ENCODE results near the gene FAM53B. TPM values are rescaled to one million over a fixed set of nuclear protein-coding genes. Genes with fewer than 3 reads are reported as not detected.
A peak's percentile ranks its signal among the peaks of the same experiment; 100 is the strongest.

FAM53B gene
- total RNA-seq, 2 experiments from 2014 or later: 15.1 to 18.0 TPM

DNA sequence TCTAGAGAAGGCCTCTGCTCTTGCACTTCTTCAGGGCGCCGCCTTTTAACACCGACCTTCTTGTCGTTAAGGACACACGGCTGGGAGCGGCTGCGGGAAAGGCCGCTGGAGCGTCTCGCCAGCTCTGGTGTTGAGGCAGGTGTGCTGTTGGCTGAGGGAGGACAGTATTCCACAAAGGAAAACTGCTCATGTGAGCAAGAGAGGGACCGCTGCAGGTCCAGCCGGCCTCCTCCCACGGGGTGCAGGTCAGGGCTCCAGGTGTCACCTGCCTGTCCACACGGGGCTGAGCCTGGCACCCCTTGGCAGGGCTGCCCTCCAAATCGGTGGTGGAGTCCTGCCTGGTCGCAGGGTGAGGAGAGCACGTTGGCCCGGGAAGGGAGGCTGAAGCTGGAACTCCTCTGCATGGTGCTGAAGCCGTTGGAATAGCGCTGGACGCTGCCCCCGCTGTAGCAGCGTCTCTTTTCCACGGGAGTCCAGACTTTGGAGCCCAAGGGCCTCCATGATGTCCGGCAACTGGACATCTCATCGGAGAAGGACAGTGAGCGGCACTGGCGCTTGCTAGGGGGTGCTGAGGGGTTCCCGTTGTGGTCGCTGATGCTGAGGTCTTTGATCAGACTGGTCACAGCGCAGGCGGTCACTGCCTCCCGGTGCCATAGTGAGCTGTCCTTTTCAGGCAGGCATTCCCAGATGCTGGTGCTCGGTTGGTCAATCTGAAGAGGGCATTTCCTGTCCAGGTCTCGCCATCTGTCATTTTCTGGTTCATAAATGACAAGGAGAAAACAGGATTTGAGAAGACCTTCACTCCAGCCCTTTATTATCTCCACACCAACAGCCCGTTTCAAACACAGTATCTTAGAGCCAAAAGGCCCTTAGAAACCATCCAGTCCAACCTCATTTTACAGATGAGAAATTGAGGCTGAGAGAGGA lies 62.3 kb downstream of the FAM53B start:
- ATAC-seq (no peak), DNase-seq (no peak)
- POLR2A ChIA-PET: interaction anchor here (0.6 to 1.3 kb wide), 3 partner anchors 9 to 97 kb away, joined by 3 to 5 read pairs (median 3); no protein-coding TSS in a partner anchor
- H3K4me3 Mint-ChIP-seq: no peak overlapping the region
- H3K9me3 Mint-ChIP-seq: no peaks in the 10 kb centered on the region
- H3K36me3 Mint-ChIP-seq (ENCODE audit: low read depth): peaks cover 45% of the 10 kb centered on the region
- TF ChIP-seq, protein P1, sequence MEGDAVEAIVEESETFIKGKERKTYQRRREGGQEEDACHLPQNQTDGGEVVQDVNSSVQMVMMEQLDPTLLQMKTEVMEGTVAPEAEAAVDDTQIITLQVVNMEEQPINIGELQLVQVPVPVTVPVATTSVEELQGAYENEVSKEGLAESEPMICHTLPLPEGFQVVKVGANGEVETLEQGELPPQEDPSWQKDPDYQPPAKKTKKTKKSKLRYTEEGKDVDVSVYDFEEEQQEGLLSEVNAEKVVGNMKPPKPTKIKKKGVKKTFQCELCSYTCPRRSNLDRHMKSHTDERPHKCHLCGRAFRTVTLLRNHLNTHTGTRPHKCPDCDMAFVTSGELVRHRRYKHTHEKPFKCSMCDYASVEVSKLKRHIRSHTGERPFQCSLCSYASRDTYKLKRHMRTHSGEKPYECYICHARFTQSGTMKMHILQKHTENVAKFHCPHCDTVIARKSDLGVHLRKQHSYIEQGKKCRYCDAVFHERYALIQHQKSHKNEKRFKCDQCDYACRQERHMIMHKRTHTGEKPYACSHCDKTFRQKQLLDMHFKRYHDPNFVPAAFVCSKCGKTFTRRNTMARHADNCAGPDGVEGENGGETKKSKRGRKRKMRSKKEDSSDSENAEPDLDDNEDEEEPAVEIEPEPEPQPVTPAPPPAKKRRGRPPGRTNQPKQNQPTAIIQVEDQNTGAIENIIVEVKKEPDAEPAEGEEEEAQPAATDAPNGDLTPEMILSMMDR (IDR thresholded peaks at IDR 0.05): no peak
- H3K27ac Mint-ChIP-seq: no peak overlapping the region
- H3K27me3 Mint-ChIP-seq: no peaks in the 10 kb centered on the region
- CTCF ChIA-PET: interaction anchor here (1.4 kb wide), 1 partner anchor 61 kb away, joined by 3 read pairs; no protein-coding TSS in a partner anchor
- peaks cover 68% of the 10 kb centered on the region for H3K4me1 Mint-ChIP-seq (ENCODE audit: low read depth)
- intact Hi-C loops (cut with micrococcal nuclease): no loop called here

DNA sequence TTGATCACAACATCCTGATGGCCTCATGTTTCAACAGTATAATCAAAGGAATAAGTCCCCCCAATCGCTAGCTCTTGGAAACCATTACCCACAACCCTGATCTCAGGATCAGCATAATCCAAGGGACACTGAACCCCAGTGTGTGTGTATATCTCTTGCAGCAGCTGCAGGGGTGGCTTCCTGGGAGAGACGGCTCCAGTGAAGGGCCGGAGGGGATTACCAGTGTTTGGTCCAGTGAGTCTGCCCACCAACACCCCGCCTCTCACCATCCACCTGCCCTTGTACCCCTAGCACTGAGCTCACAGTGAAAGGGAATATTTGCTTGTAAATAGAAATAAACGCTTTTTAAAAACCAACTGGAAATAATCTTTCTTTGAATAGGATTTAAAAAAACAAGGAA lies 63.1 kb downstream of the FAM53B start:
- intact Hi-C loops (cut with micrococcal nuclease): no loop called here
- POLR2A ChIA-PET: interaction anchor here (1.3 kb wide), 1 partner anchor 9 kb away, joined by 5 read pairs; no protein-coding TSS in a partner anchor
- ATAC-seq: no peak
- no peaks in the 10 kb centered on the region for H3K27me3 Mint-ChIP-seq
- H3K4me1 Mint-ChIP-seq (ENCODE audit: low read depth): peaks cover 69% of the 10 kb centered on the region
- no peak for DNase-seq
- TF ChIP-seq, protein P1 (IDR thresholded peaks at IDR 0.05): no peak
- no peak overlapping the region for H3K4me3 Mint-ChIP-seq
- H3K9me3 Mint-ChIP-seq: no peaks in the 10 kb centered on the region
- H3K27ac Mint-ChIP-seq: no peak overlapping the region
- CTCF ChIA-PET: interaction anchor here (1.3 to 2.7 kb wide), 2 partner anchors 8 to 61 kb away, joined by 3 to 14 read pairs; no protein-coding TSS in a partner anchor
- peaks cover 43% of the 10 kb centered on the region for H3K36me3 Mint-ChIP-seq (ENCODE audit: low read depth)

GRCh38 chr10:124680675-124681074 lies 63.5 kb downstream of the FAM53B start:
- H3K4me1 Mint-ChIP-seq (ENCODE audit: low read depth): peaks cover 69% of the 10 kb centered on the region
- ATAC-seq (no peak), DNase-seq (no peak)
- no peaks in the 10 kb centered on the region for H3K27me3 Mint-ChIP-seq
- H3K36me3 Mint-ChIP-seq (ENCODE audit: low read depth): peaks cover 42% of the 10 kb centered on the region
- ChIA-PET POLR2A (interaction anchor here (0.7 to 1.3 kb wide), 3 partner anchors 8 to 31 kb away, joined by 3 to 5 read pairs (median 3); no protein-coding TSS in a partner anchor), CTCF (interaction anchor here (1.3 to 2.7 kb wide), 2 partner anchors 8 to 62 kb away, joined by 3 to 14 read pairs; no protein-coding TSS in a partner anchor)
- no peak overlapping the region for H3K4me3 Mint-ChIP-seq
- no peaks in the 10 kb centered on the region for H3K9me3 Mint-ChIP-seq
- peak overlapping the region; percentile 1 for H3K27ac Mint-ChIP-seq
- intact Hi-C loops (cut with micrococcal nuclease): no loop called here
- TF ChIP-seq, protein P1 (IDR thresholded peaks at IDR 0.05): no peak

DNA sequence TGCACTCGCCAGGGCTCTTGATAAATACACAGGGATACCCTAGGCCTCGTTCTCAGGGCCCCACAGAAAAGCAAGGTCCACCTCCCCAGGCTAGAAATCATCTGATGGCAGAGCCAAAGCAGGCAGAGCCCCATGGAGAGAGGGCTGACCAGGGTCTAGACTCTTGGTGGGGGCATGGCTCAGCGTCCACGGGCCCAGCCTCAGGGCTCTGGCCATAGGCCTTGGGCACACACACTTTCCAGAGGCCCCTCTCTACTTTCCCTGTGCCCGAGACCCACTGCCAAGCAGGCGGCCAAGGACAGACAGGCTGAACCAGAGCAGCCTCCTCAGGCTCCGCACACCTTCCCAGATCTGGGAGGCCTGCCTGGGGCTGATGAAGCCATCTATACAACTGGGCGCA lies 64.8 kb downstream of the FAM53B start:
- H3K27ac Mint-ChIP-seq: no peak overlapping the region
- peaks cover 43% of the 10 kb centered on the region for H3K36me3 Mint-ChIP-seq (ENCODE audit: low read depth)
- ChIA-PET CTCF (interaction anchor here (1.3 to 2.7 kb wide), 4 partner anchors 10 to 62 kb away, joined by 4 to 14 read pairs (median 6); no protein-coding TSS in a partner anchor), POLR2A (interaction anchor here (1.0 to 1.4 kb wide), 3 partner anchors 10 to 62 kb away, joined by 3 to 6 read pairs (median 3); no protein-coding TSS in a partner anchor)
- intact Hi-C loops (cut with micrococcal nuclease): no loop called here
- H3K9me3 Mint-ChIP-seq: no peaks in the 10 kb centered on the region
- no peak overlapping the region for H3K4me3 Mint-ChIP-seq
- DNase-seq (no peak), ATAC-seq (no peak)
- H3K4me1 Mint-ChIP-seq (ENCODE audit: low read depth): peaks cover 64% of the 10 kb centered on the region
- no peaks in the 10 kb centered on the region for H3K27me3 Mint-ChIP-seq
- TF ChIP-seq, protein P1 (IDR thresholded peaks at IDR 0.05): no peak
